Keratinocyte (primary cell): ENCODE data around the gene FER1L5. TPM values are rescaled to one million over a fixed set of nuclear protein-coding genes. Genes with fewer than 3 reads are reported as not detected.

Experiments used
- DNase-seq: peaks from one replicate; pipeline ENCODE4 v3.0.0-alpha.2; 2011; ENCODE audit warnings: low read depth, missing footprints, low spot score
- FAIRE-seq: peaks from 2 replicates; lab custom pipeline; 2011; peaks lifted over from hg19 to GRCh38; lab: Jason Lieb, UNC
- H2AFZ ChIP-seq: 2 replicates; pipeline ENCODE4 v1.6.0; 2012; ENCODE audit warnings: low read length, control low read depth, inconsistent platforms; ENCODE audit not compliant: control insufficient read depth
- H3K27ac ChIP-seq: 2 replicates; pipeline ENCODE4 v1.5.1; 2011; ENCODE audit warnings: low read length; ENCODE audit not compliant: control insufficient read depth, insufficient read depth
- H3K27me3 ChIP-seq: 3 replicates; pipeline ENCODE4 v1.6.0; 2011; ENCODE audit warnings: low read length; ENCODE audit not compliant: control insufficient read depth, insufficient read depth; ENCODE audit errors: extremely low read depth
- H3K36me3 ChIP-seq, 2 experiments: 2 replicates in 1 of 2; 3 replicates in 1 of 2; pipeline ENCODE4 v1.5.1; 2011; ENCODE audit warnings: low read length in 2 of 2, mild to moderate bottlenecking in 1 of 2; ENCODE audit not compliant: control insufficient read depth in 2 of 2, insufficient read depth in 2 of 2; ENCODE audit errors: extremely low read depth in 1 of 2
- H3K4me1 ChIP-seq: 3 replicates; pipeline ENCODE4 v1.5.1; 2011; ENCODE audit warnings: low read length; ENCODE audit not compliant: control insufficient read depth, insufficient read depth; ENCODE audit errors: extremely low read depth
- H3K4me2 ChIP-seq: 3 replicates; pipeline ENCODE4 v1.6.0; 2011; ENCODE audit warnings: low read depth, low read length; ENCODE audit not compliant: control insufficient read depth, insufficient read depth; ENCODE audit errors: extremely low read depth
- H3K4me3 ChIP-seq, 3 experiments: fragments of 200-600 bp in 1 of 3; sonication (generic) in 1 of 3; 2 replicates in 2 of 3; 3 replicates in 1 of 3; pipeline ENCODE4 v1.5.1; 2011 to 2016; ENCODE audit warnings: low read length in 3 of 3, mild to moderate bottlenecking in 3 of 3, control low read depth in 2 of 3, inconsistent platforms in 1 of 3, low read depth in 1 of 3, mixed read lengths in 1 of 3, mixed run types in 1 of 3, moderate library complexity in 1 of 3; ENCODE audit not compliant: control insufficient read depth in 2 of 3, insufficient read depth in 2 of 3; ENCODE audit errors: extremely low read depth in 1 of 3
- H3K79me2 ChIP-seq: 2 replicates; pipeline ENCODE4 v1.6.0; 2012; ENCODE audit warnings: low read length; ENCODE audit not compliant: control insufficient read depth, insufficient read depth
- H3K9ac ChIP-seq: 3 replicates; pipeline ENCODE4 v1.6.0; 2011; ENCODE audit warnings: low read length; ENCODE audit not compliant: control insufficient read depth, insufficient read depth; ENCODE audit errors: extremely low read depth
- H3K9me1 ChIP-seq: 3 replicates; pipeline ENCODE4 v1.6.0; 2011; ENCODE audit warnings: low read length; ENCODE audit not compliant: control insufficient read depth, insufficient read depth; ENCODE audit errors: extremely low read depth
- H3K9me3 ChIP-seq: 2 replicates; pipeline ENCODE4 v1.5.1; 2012; ENCODE audit warnings: low read depth, low read length; ENCODE audit not compliant: control insufficient read depth
- H4K20me1 ChIP-seq: 3 replicates; pipeline ENCODE4 v1.6.0; 2011; ENCODE audit warnings: low read length; ENCODE audit not compliant: control insufficient read depth, insufficient read depth; ENCODE audit errors: extremely low read depth
- CTCF ChIP-seq, 3 experiments: IDR thresholded peaks in 1 of 3; conservative IDR thresholded peaks in 1 of 3; optimal IDR thresholded peaks in 1 of 3; 2 replicates in 2 of 3; 3 replicates in 1 of 3; pipeline versions ENCODE3 to v1.5.1; 2011; ENCODE audit warnings: low read length in 3 of 3, mild to moderate bottlenecking in 3 of 3, moderate library complexity in 2 of 3, control low read depth in 1 of 3, inconsistent platforms in 1 of 3; ENCODE audit not compliant: insufficient read depth in 2 of 3; ENCODE audit errors: extremely low read depth in 1 of 3
- EZH2 ChIP-seq: IDR thresholded peaks from one replicate; pipeline ENCODE4 v1.6.1; 2012; ENCODE audit warnings: inconsistent platforms, mild to moderate bottlenecking, low read length, moderate library complexity
- dilution Hi-C: fragments of 300-500 bp; cut with MboI; formaldehyde crosslinking; loops from one replicate; pipeline ENCODE4 v1.7.0; 2020; ENCODE audit warnings: low sequenced_read_pairs; ENCODE audit not compliant: extremely low pct_ligation_motif_present
- polyA plus RNA-seq, 5 experiments: library from polyadenylated mRNA; depleted of rRNA in 3 of 5; stranded (reverse) in 3 of 5; stranded (forward) in 1 of 5; unstranded in 1 of 5; fragments of >200 nt; gene quantifications; 1 replicate in 1 of 5; 2 replicates in 3 of 5; 3 replicates in 1 of 5; pipeline versions ENCODE4 v1.2.1 to v1.2.3, GENCODE V29; 2011 to 2012; ENCODE audit warnings: missing spikeins in 2 of 5, low read depth in 1 of 5, low replicate concordance in 1 of 5

FER1L5 gene
- polyA plus RNA-seq, 1 donor (not counting 4 experiments of a cell fraction or from before 2014, with no cell fraction given) = 0.01 TPM

- no peaks in the 10 kb centered on the region for H3K36me3 ChIP-seq
- H3K27ac ChIP-seq = no peak overlapping the region
- dilution Hi-C loops = no loop called here
- H3K27me3 ChIP-seq = no peaks in the 10 kb centered on the region
- H3K9ac ChIP-seq = no peak overlapping the region
- no peaks in the 10 kb centered on the region for H3K79me2 ChIP-seq
- TF ChIP-seq EZH2 (no peak), CTCF (optimal IDR thresholded peaks at IDR 0.05 in 1 of 3, IDR thresholded peaks at IDR 0.05 in 1 of 3, conservative IDR thresholded peaks at IDR 0.05 in 1 of 3; ENCODE audit: extremely low read depth in 1 of 3, insufficient read depth in 2 of 3, low read length in 3 of 3) (no peak)
- H3K4me1 ChIP-seq = peaks cover 3% of the 10 kb centered on the region
- DNase-seq = no peak
- H3K9me1 ChIP-seq = no peaks in the 10 kb centered on the region
- no peak overlapping the region for H3K4me2 ChIP-seq
- no peaks in the 10 kb centered on the region for H4K20me1 ChIP-seq
- no peak overlapping the region for H2AFZ ChIP-seq
- no peak for FAIRE-seq
- H3K4me3 ChIP-seq = no peak overlapping the region
- H3K9me3 ChIP-seq = no peaks in the 10 kb centered on the region
Measured at GRCh38 chr2:96751800-96752199, 109.2 kb downstream of the FER1L5 start.

- H3K27ac ChIP-seq = no peak overlapping the region
- H3K9me3 ChIP-seq = no peaks in the 10 kb centered on the region
- FAIRE-seq (no peak), DNase-seq (no peak)
- no peak overlapping the region for H3K4me2 ChIP-seq
- peaks cover 14% of the 10 kb centered on the region for H3K4me1 ChIP-seq
- no peak overlapping the region for H3K4me3 ChIP-seq
- H3K27me3 ChIP-seq = no peaks in the 10 kb centered on the region
- dilution Hi-C loops = no loop called here
- no peak for TF ChIP-seq CTCF (optimal IDR thresholded peaks at IDR 0.05 in 1 of 3, IDR thresholded peaks at IDR 0.05 in 1 of 3, conservative IDR thresholded peaks at IDR 0.05 in 1 of 3; ENCODE audit: extremely low read depth in 1 of 3, insufficient read depth in 2 of 3, low read length in 3 of 3)
- no peak for TF ChIP-seq EZH2
- H4K20me1 ChIP-seq = no peaks in the 10 kb centered on the region
- no peak overlapping the region for H2AFZ ChIP-seq
- no peaks in the 10 kb centered on the region for H3K79me2 ChIP-seq
- H3K9ac ChIP-seq = no peak overlapping the region
- H3K36me3 ChIP-seq = no peaks in the 10 kb centered on the region
- H3K9me1 ChIP-seq = no peaks in the 10 kb centered on the region
Measured at GRCh38 chr2:96753661-96754282, 111.2 kb downstream of the FER1L5 start.
